Liver (tissue), 9 donors: Measurements from ENCODE around the gene POLDIP2. TPM values are rescaled to one million over a fixed set of nuclear protein-coding genes. Genes with fewer than 3 reads are reported as not detected.
A peak's percentile ranks its signal among the peaks of the same experiment; 100 is the strongest.

Source experiments
- DNase-seq: peaks from one replicate; pipeline ENCODE4 v3.0.0-alpha.2; 2017; ENCODE audit warnings: low spot score
- H3K27ac ChIP-seq, 2 donors: one replicate each; pipeline ENCODE4 v1.7.0; 2013; ENCODE audit warnings: inconsistent platforms in 2 of 2, low read length in 2 of 2, control low read depth in 1 of 2, low read depth in 1 of 2, mild to moderate bottlenecking in 1 of 2
- H3K27me3 ChIP-seq, 4 donors: one replicate each; pipeline versions ENCODE4 v1.6.1 to v1.7.0; 2013; ENCODE audit warnings: low read length in 3 of 4, inconsistent platforms in 1 of 4, mild to moderate bottlenecking in 1 of 4, moderate library complexity in 1 of 4; ENCODE audit not compliant: control insufficient read depth in 4 of 4, insufficient read depth in 4 of 4
- H3K36me3 ChIP-seq, 4 donors: one replicate each; pipeline versions ENCODE4 v1.6.1 to v1.7.0; 2013; ENCODE audit warnings: low read length in 3 of 4, mild to moderate bottlenecking in 3 of 4, low read depth in 1 of 4, moderate library complexity in 1 of 4; ENCODE audit not compliant: control insufficient read depth in 4 of 4, insufficient read depth in 3 of 4
- H3K4me1 ChIP-seq, 4 donors: one replicate each; pipeline versions ENCODE4 v1.6.1 to v1.7.0; 2013; ENCODE audit warnings: low read length in 3 of 4, mild to moderate bottlenecking in 3 of 4, moderate library complexity in 1 of 4; ENCODE audit not compliant: control insufficient read depth in 4 of 4, insufficient read depth in 4 of 4
- H3K4me3 ChIP-seq, 3 donors: one replicate each; pipeline versions ENCODE4 v1.6.1 to v1.7.0; 2013; ENCODE audit warnings: low read length in 3 of 3, control low read depth in 1 of 3, low read depth in 1 of 3, mild to moderate bottlenecking in 1 of 3
- H3K9ac ChIP-seq, 2 donors: one replicate each; pipeline ENCODE4 v1.7.0; 2013; ENCODE audit warnings: low read length in 2 of 2, mild to moderate bottlenecking in 2 of 2, moderate library complexity in 2 of 2, control low read depth in 1 of 2, low read depth in 1 of 2
- H3K9me3 ChIP-seq, 4 donors: one replicate each; pipeline versions ENCODE4 v1.6.1 to v1.7.0; 2013; ENCODE audit warnings: low read length in 3 of 4; ENCODE audit not compliant: control insufficient read depth in 4 of 4
- CTCF ChIP-seq: fragments of 150-350 bp; IDR thresholded peaks from 2 replicates; pipeline ENCODE4 v1.5.1; 2017; ENCODE audit warnings: improper control_type of control experiment, low read depth, low read length; ENCODE audit not compliant: missing input control
- EGR1 ChIP-seq, 2 donors: IDR thresholded peaks; 2 replicates each; pipeline ENCODE4 v1.6.1; 2016 to 2018; ENCODE audit warnings: antibody characterized with exemption in 2 of 2, low read depth in 2 of 2
- FOXA1 ChIP-seq: IDR thresholded peaks from 2 replicates; pipeline ENCODE4 v1.6.1; 2016; ENCODE audit warnings: antibody characterized with exemption
- FOXA2 ChIP-seq: IDR thresholded peaks from 2 replicates; pipeline ENCODE4 v1.6.1; 2016; ENCODE audit warnings: antibody characterized with exemption
- GABPA ChIP-seq, 2 donors: IDR thresholded peaks in 1 of 2; conservative IDR thresholded peaks in 1 of 2; 2 replicates each; pipeline ENCODE4 v1.6.1; 2016; ENCODE audit warnings: antibody characterized with exemption in 2 of 2, mild to moderate bottlenecking in 1 of 2, moderate library complexity in 1 of 2
- HNF4A ChIP-seq, 2 donors: conservative IDR thresholded peaks; 2 replicates each; pipeline ENCODE4 v1.6.1; 2016; ENCODE audit warnings: antibody characterized with exemption in 2 of 2, mild to moderate bottlenecking in 2 of 2
- HNF4G ChIP-seq: IDR thresholded peaks from 2 replicates; pipeline ENCODE4 v1.6.1; 2016; ENCODE audit warnings: antibody characterized with exemption
- JUND ChIP-seq, 2 donors: IDR thresholded peaks; 2 replicates each; pipeline ENCODE4 v1.6.1; 2016; ENCODE audit warnings: antibody characterized with exemption in 2 of 2
- MAX ChIP-seq: IDR thresholded peaks from 2 replicates; pipeline ENCODE4 v1.6.1; 2016; ENCODE audit warnings: antibody characterized with exemption
- NR2F2 ChIP-seq: IDR thresholded peaks from 2 replicates; pipeline ENCODE4 v1.6.1; 2016; ENCODE audit warnings: antibody characterized with exemption
- RAD21 ChIP-seq, 2 donors: IDR thresholded peaks; 2 replicates each; pipeline ENCODE4 v1.6.1; 2016; ENCODE audit warnings: antibody characterized with exemption in 2 of 2, mild to moderate bottlenecking in 2 of 2
- REST ChIP-seq: IDR thresholded peaks from 2 replicates; pipeline ENCODE4 v1.6.1; 2016; ENCODE audit warnings: antibody characterized with exemption, mild to moderate bottlenecking
- RXRA ChIP-seq, 2 donors: IDR thresholded peaks; 2 replicates each; pipeline ENCODE4 v1.6.1; 2017 to 2018; ENCODE audit warnings: antibody characterized with exemption in 2 of 2, mild to moderate bottlenecking in 1 of 2
- SP1 ChIP-seq: IDR thresholded peaks from 2 replicates; pipeline ENCODE4 v1.6.1; 2018; ENCODE audit warnings: antibody characterized with exemption, mild to moderate bottlenecking
- TAF1 ChIP-seq: conservative IDR thresholded peaks from 2 replicates; pipeline ENCODE4 v1.6.1; 2016; ENCODE audit warnings: antibody characterized with exemption, mild to moderate bottlenecking
- YY1 ChIP-seq: IDR thresholded peaks from 2 replicates; pipeline ENCODE4 v1.6.1; 2016; ENCODE audit warnings: antibody characterized with exemption, mild to moderate bottlenecking
- WGBS: extraction: QIAGEN DNeasy Blood & Tissue Kit; methylation state at CpG from one replicate; pipeline ENCODE4 v1.1.7; 2013; 5-methylcytosine and 5-hydroxymethylcytosine counted together
- polyA plus RNA-seq, 2 donors: library from polyadenylated mRNA; stranded (reverse) in 1 of 2; unstranded in 1 of 2; fragments of 200-250 nt in 1 of 2; fragments of >200 nt in 1 of 2; fragmentation: Nextera tagmentation in 1 of 2; extraction: Ambion mirVana in 1 of 2; gene quantifications; one replicate each; pipeline versions ENCODE4 v1.2.1 to v1.2.3, GENCODE V29; 2013 to 2015
- total RNA-seq, 2 donors: library from RNA; depleted of rRNA; stranded (reverse); fragments of >200 nt; gene quantifications; one replicate each; pipeline ENCODE4 v1.2.3, GENCODE V29; 2014
- TF ChIP-seq, protein P1 (sequence below): IDR thresholded peaks from 2 replicates; pipeline ENCODE4 v1.6.1; 2016; ENCODE audit warnings: antibody characterized with exemption
- TF ChIP-seq, protein P2 (sequence below): IDR thresholded peaks from 2 replicates; pipeline ENCODE4 v1.6.1; 2016; ENCODE audit warnings: antibody characterized with exemption
- donor health status: healthy.
- donor health status: healthy.
- donor health status: healthy.
- donor health status: healthy.
- donor health status: healthy.

Gene POLDIP2
- total and polyA plus RNA-seq, 4 donors = 65.5 to 150 (median 104) TPM

- Histone ChIP-seq H3K27ac (peak overlapping the region; percentile 75 to 77), H3K36me3 (peaks cover 3 to 12% (median 8%) of the 10 kb centered on the region in 4 donors), H3K9ac (peak overlapping the region; percentile 82 to 93), H3K4me3 (peak overlapping the region; percentile 68 to 93 (median 72)), H3K9me3 (no peaks in the 10 kb centered on the region), H3K27me3 (no peaks in the 10 kb centered on the region), H3K4me1 (peaks cover 4 to 57% (median 36%) of the 10 kb centered on the region in 4 donors)
- no peak for DNase-seq
- 35% methylated on average over 23 of the region's 23 CpGs for WGBS
- TF ChIP-seq RXRA (IDR thresholded peaks at IDR 0.05) = no peak
- TF ChIP-seq YY1 = no peak
- TF ChIP-seq HNF4G = no peak
- no peak for TF ChIP-seq RAD21 (IDR thresholded peaks at IDR 0.05)
- TF ChIP-seq, protein P1, sequence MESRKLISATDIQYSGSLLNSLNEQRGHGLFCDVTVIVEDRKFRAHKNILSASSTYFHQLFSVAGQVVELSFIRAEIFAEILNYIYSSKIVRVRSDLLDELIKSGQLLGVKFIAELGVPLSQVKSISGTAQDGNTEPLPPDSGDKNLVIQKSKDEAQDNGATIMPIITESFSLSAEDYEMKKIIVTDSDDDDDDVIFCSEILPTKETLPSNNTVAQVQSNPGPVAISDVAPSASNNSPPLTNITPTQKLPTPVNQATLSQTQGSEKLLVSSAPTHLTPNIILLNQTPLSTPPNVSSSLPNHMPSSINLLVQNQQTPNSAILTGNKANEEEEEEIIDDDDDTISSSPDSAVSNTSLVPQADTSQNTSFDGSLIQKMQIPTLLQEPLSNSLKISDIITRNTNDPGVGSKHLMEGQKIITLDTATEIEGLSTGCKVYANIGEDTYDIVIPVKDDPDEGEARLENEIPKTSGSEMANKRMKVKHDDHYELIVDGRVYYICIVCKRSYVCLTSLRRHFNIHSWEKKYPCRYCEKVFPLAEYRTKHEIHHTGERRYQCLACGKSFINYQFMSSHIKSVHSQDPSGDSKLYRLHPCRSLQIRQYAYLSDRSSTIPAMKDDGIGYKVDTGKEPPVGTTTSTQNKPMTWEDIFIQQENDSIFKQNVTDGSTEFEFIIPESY = no peak
- TF ChIP-seq GABPA (IDR thresholded peaks at IDR 0.05 in 1 of 2, conservative IDR thresholded peaks at IDR 0.05 in 1 of 2) = no peak
- no peak for TF ChIP-seq TAF1
- TF ChIP-seq NR2F2 = no peak
- no peak for TF ChIP-seq CTCF
- TF ChIP-seq FOXA2 = no peak
- TF ChIP-seq JUND (IDR thresholded peaks at IDR 0.05) = no peak
- TF ChIP-seq REST = no peak
- TF ChIP-seq HNF4A (conservative IDR thresholded peaks at IDR 0.05) = no peak
- TF ChIP-seq SP1 = no peak
- no peak for TF ChIP-seq MAX
- TF ChIP-seq FOXA1 = no peak
- TF ChIP-seq EGR1 (IDR thresholded peaks at IDR 0.05; ENCODE audit: low read depth in 2 of 2) = no peak
- TF ChIP-seq, protein P2, sequence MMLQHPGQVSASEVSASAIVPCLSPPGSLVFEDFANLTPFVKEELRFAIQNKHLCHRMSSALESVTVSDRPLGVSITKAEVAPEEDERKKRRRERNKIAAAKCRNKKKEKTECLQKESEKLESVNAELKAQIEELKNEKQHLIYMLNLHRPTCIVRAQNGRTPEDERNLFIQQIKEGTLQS = no peak
These were observed 11.8 kb upstream of the POLDIP2 start for GRCh38 chr17:28368915-28369683.
